PC-9 (cell line): ENCODE data around the gene ACER3. TPM values are rescaled to one million over a fixed set of nuclear protein-coding genes. Genes with fewer than 3 reads are reported as not detected.

ENCODE experiments used
- BruUV-seq: library from RNA; stranded (reverse); fragments of 400-500 nt; replicated peaks from 2 replicates; lab custom pipeline; 2021; lab: Mats Ljungman, UMichigan
- CTCF ChIA-PET: fragments of 300-600 bp; sonication (Branson Sonifier 250); formaldehyde crosslinking; loops from one replicate; lab custom pipeline; 2022; ENCODE audit warnings: antibody characterized with exemption; lab: Charles Lee
- POLR2A ChIA-PET: fragments of 300-600 bp; sonication (Branson Sonifier 250); formaldehyde crosslinking; loops from one replicate; lab custom pipeline; 2022; ENCODE audit warnings: antibody characterized with exemption; ENCODE audit not compliant: unreplicated experiment; lab: Charles Lee
- DNase-seq, 2 experiments: peaks; one replicate each; pipeline versions ENCODE4 v3.0.0 to v3.0.0-alpha.2; 2015 to 2022; ENCODE audit warnings: mixed read lengths in 1 of 2
- H2AFZ ChIP-seq: fragments of 200-600 bp; sonication (generic); 2 replicates; pipeline ENCODE4 v1.8.1; 2017; ENCODE audit warnings: antibody characterized with exemption
- H3F3A ChIP-seq: fragments of 200-600 bp; sonication (generic); 2 replicates; pipeline ENCODE4 v1.8.1; 2017; ENCODE audit warnings: antibody characterized with exemption, mild to moderate bottlenecking, low read depth; ENCODE audit not compliant: insufficient read depth
- H3K27ac ChIP-seq: fragments of 200-600 bp; sonication (generic); 2 replicates; pipeline ENCODE4 v1.6.1; 2016; ENCODE audit warnings: mixed run types
- H3K27me3 ChIP-seq: fragments of 200-600 bp; sonication (generic); 2 replicates; pipeline ENCODE4 v1.6.1; 2016; ENCODE audit warnings: low read depth, mixed run types; ENCODE audit not compliant: insufficient read depth
- H3K36me3 ChIP-seq: fragments of 200-600 bp; sonication (generic); 2 replicates; pipeline ENCODE4 v1.6.1; 2016; ENCODE audit warnings: low read depth, mixed run types
- H3K4me1 ChIP-seq: fragments of 200-600 bp; sonication (generic); replicated peaks from 2 replicates; pipeline ENCODE4 v1.6.1; 2016; ENCODE audit warnings: mixed run types; ENCODE audit not compliant: insufficient read depth
- H3K4me2 ChIP-seq: fragments of 200-600 bp; sonication (generic); 2 replicates; pipeline ENCODE4 v1.6.1; 2017; ENCODE audit warnings: mixed run types
- H3K4me3 ChIP-seq: fragments of 200-600 bp; sonication (generic); 2 replicates; pipeline ENCODE4 v1.6.1; 2016; ENCODE audit warnings: mixed run types
- H3K79me2 ChIP-seq: fragments of 200-600 bp; sonication (generic); 2 replicates; pipeline ENCODE4 v1.6.1; 2017; ENCODE audit warnings: low read depth, mixed run types
- H3K9me2 ChIP-seq: fragments of 200-600 bp; sonication (generic); 2 replicates; pipeline ENCODE4 v1.8.1; 2017; ENCODE audit warnings: mild to moderate bottlenecking; ENCODE audit not compliant: insufficient read depth
- H3K9me3 ChIP-seq: fragments of 200-600 bp; sonication (generic); 2 replicates; pipeline ENCODE4 v1.8.1; 2016; ENCODE audit warnings: low read depth; ENCODE audit not compliant: insufficient read depth
- H4K20me1 ChIP-seq: fragments of 200-600 bp; sonication (generic); 2 replicates; pipeline ENCODE4 v1.8.1; 2017; ENCODE audit not compliant: insufficient read depth
- CTCF ChIP-seq: fragments of 200-600 bp; sonication (generic); conservative IDR thresholded peaks from 2 replicates; pipeline ENCODE4 v1.6.1; 2017; ENCODE audit warnings: mixed run types, antibody characterized with exemption, mild to moderate bottlenecking, moderate library complexity
- EZH2 ChIP-seq: fragments of 200-600 bp; sonication (generic); IDR thresholded peaks from 2 replicates; pipeline ENCODE4 v1.8.0; 2017; ENCODE audit warnings: antibody characterized with exemption, low read depth
- intact Hi-C: fragments of 100-400 bp; cut with micrococcal nuclease; formaldehyde crosslinking; loops from one replicate; pipeline ENCODE4 v1.10.0; 2022; ENCODE audit not compliant: unreplicated experiment
- total RNA-seq: library from RNA; stranded (reverse); gene quantifications from 2 replicates; pipeline ENCODE4 v1.2.3, GENCODE V29; 2021

Gene ACER3
- total RNA-seq, 1 experiment from 2014 or later, result 21.3 TPM

DNA sequence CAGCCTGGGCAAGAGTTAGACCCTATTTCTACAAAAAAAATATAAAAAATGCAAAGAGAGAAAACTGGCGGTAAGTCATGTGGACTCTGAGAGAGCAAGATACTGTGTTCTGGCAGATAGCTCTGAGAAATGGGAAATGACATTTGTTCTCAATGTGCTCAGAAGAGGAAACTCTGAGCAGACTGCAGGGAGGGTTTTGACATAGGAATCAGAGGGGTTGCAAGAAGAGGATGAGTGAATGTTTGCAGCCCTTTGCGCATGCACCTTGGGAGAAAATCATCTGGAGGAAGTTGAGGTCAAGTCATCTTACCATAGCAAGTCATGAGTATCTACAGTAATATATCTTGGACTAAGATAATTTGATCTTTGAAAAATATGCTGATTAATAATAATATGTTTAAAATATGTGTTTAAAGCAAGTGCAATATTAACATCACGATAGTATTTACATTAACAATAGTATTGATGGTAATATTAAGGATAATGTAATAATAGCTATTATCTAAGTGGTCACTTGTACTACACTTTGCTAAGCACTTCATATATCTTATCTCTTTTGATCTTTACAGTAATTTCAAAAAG lies 2.6 kb downstream of the ACER3 start:
- Histone ChIP-seq H3K4me3 (no peak overlapping the region), H4K20me1 (no peaks in the 10 kb centered on the region), H3K27me3 (no peaks in the 10 kb centered on the region), H3K9me3 (no peaks in the 10 kb centered on the region), H3K36me3 (peaks cover 9% of the 10 kb centered on the region), H3K79me2 (peaks cover 36% of the 10 kb centered on the region), H2AFZ (no peak overlapping the region), H3F3A (peaks cover 7% of the 10 kb centered on the region; the same call in 1 of the 2 replicates), H3K27ac (no peak overlapping the region), H3K9me2 (no peaks in the 10 kb centered on the region), H3K4me2 (no peak overlapping the region), H3K4me1 (peaks cover 14% of the 10 kb centered on the region)
- DNase-seq, result no peak
- intact Hi-C loops, result loop anchor here (5.0 kb wide), 1 partner anchor 56 kb away; no protein-coding TSS in a partner anchor
- ChIA-PET CTCF (interaction anchor here (0.7 kb wide), 1 partner anchor 184 kb away, joined by 5 read pairs; no protein-coding TSS in a partner anchor), POLR2A (no interaction called here)
- no TSS peak for BruUV-seq
- TF ChIP-seq EZH2 (no peak), CTCF (no peak)

DNA sequence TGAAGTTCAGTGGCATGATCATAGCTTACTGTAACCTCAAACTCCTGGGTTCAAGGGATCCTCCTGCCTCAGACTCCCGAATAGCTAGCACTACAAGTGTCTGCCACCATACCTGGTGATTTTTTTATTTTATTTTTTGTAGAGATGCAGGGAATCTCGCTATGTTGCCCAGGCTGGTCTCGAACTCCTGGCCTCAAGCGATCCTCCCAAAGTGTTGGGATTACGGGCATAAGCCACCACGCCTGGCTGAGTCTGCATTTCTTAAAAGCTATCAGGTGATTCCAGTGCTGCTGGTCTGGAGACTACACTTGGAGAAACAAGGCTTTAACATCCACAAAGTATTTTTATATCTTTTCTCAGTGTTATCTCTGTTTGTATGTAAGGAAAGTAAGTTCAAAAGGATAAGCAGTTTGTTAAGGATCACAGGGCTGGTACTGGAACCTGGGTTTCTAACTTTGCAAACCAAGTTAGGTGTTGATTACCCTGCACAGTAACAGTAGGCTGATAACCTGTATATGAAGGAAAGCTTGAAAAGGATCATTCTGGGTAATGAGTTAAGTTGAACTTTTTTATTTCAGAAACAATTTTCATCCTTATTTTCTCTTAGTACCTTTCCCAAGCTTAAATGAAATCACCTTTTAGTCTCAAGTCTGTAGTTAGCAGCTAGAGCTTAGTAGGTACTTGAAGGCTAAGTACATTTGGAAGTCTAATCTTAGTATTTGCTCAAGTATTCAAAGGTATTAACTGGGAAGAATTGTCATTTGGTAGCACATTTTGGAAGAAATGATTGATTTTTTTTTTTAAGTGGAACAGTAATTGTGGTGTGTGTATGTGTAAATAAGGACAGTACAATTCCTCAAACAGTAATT lies 12.5 kb downstream of the ACER3 start:
- CTCF ChIA-PET, result no interaction called here
- no peaks in the 10 kb centered on the region for H3F3A ChIP-seq
- no peak overlapping the region for H3K4me3 ChIP-seq
- no peaks in the 10 kb centered on the region for H3K79me2 ChIP-seq
- no peaks in the 10 kb centered on the region for H3K9me2 ChIP-seq
- no peak overlapping the region for H3K27ac ChIP-seq
- POLR2A ChIA-PET, result no interaction called here
- no peaks in the 10 kb centered on the region; the same call in 1 of the 2 replicates for H4K20me1 ChIP-seq
- 0 out of 2 replicates have a peak, but pooled peaks cover 3% of the 10 kb centered on the region for H3K4me1 ChIP-seq
- TF ChIP-seq CTCF (no peak), EZH2 (no peak)
- H2AFZ ChIP-seq, result no peak overlapping the region
- no peak overlapping the region for H3K4me2 ChIP-seq
- no peak for DNase-seq
- no peaks in the 10 kb centered on the region for H3K36me3 ChIP-seq
- no peaks in the 10 kb centered on the region for H3K27me3 ChIP-seq
- no peaks in the 10 kb centered on the region for H3K9me3 ChIP-seq
- BruUV-seq, result no TSS peak
- intact Hi-C loops, result no loop called here

- Histone ChIP-seq H3K79me2 (0 out of 2 replicates have a peak, but pooled peaks cover 7% of the 10 kb centered on the region), H3K27me3 (no peaks in the 10 kb centered on the region), H3K9me2 (no peaks in the 10 kb centered on the region), H3K4me1 (no peaks in the 10 kb centered on the region), H3F3A (no peaks in the 10 kb centered on the region), H4K20me1 (no peaks in the 10 kb centered on the region), H3K4me2 (no peak overlapping the region), H2AFZ (no peak overlapping the region), H3K27ac (no peak overlapping the region), H3K9me3 (no peaks in the 10 kb centered on the region), H3K36me3 (no peaks in the 10 kb centered on the region), H3K4me3 (no peak overlapping the region)
- intact Hi-C loops, result no loop called here
- DNase-seq, result no peak
- no peak for TF ChIP-seq EZH2
- no peak for TF ChIP-seq CTCF
- ChIA-PET CTCF (no interaction called here), POLR2A (no interaction called here)
- BruUV-seq, result no TSS peak
Measured at GRCh38 chr11:76878014-76878413, 17.3 kb downstream of the ACER3 start.
